ENCODE results near the gene SPIRE1.
"Not testable (repeated sequence)": the region's sequence is repeated elsewhere in the genome, so short reads cannot be mapped to it uniquely, and the experiment has no call there.

SPIRE1 gene

DNA sequence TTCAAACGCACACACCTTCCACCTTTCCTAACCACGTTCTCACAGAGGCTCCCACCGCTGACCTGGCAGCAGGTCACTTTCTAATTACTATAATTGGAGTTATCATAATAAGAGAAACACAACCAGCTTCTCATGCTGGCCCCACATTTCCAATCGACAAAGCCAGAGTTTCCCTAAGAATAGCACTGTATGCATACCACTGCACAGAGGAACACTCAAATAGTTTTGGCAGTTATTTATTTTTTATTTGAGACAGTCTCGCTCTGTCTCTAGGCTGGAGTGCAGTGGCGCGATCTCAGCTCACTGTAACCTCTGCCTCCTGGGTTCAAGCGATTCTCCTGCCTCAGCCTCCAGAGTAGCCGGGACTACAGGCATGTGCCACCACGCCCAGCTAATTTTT, 176.0 kb downstream of the SPIRE1 start:
- not testable (repeated sequence) for FAIRE-seq

DNA sequence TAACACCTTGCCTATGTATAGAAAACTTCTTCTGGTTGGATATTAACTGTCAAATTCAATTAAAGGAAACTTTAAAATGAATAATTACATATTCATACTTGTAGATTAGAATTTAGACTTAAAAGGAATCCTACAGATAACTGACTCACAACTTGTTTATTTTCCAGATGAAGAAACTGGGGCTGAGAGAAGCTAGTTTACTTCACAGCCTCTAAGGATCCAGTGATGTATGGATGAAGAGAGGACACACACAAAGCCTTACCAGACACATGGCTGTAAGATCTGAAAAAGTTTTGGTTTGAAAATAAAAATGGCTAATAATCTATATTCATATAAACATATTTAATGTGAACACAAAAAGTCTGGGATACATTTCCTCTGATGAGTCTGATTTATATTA, 177.9 kb downstream of the SPIRE1 start:
- no peak for FAIRE-seq

DNA sequence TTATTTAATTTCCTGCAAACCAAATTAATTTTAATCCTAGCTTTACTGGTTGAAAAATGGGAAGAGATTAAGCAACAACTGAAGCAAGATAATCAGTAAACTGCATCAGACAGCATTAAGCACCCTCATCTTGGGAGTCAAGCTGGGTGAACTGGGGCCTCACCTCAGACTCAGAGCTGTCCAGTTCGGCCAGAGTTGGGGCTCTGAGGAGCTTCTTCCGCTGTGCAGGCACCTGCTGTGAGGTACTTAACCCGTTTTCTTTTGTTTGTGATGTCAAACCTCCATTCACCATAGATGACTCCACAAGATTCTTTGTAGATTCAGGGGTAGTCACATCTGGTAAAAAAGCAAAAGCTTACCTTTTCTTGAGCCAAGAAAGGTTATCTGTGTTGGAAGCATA, 178.4 kb downstream of the SPIRE1 start:
- FAIRE-seq = no peak

DNA sequence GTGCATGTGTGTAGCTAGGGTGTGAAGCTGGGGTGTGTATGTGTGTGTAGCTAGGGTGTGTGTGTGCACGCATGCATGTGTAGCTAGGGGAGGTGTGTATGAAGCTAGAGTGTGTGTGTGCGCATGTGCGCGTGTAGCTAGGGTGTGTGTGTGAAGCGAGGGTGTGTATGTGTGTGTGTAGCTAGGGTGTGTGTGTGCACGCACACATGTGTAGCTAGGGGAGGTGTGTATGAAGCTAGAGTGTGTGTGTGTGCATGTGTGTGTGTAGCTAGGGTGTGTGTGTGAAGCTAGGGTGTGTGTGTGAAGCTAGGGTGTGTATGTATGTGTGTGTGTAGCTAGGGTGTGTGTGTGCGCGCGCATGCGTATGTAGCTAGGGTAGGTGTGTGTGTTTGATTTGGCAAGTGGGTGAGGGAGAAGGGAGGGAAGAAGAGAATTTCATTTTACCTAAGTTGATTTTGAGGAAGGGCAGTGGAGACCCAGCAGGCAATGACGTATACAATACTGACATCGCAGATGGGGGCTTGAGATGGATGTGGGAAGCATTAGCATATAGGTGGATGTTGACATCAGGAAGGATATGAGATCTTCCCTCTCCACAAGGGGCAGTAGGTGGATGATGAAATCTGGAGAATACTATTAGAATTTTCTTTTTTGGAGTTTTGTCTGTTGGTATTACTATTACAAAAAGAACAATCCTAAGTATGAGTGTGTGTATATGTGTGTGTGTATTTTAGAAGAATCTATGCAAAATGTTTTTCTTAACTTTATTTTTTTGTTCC, 179.4 kb downstream of the SPIRE1 start:
- no peak for FAIRE-seq

DNA sequence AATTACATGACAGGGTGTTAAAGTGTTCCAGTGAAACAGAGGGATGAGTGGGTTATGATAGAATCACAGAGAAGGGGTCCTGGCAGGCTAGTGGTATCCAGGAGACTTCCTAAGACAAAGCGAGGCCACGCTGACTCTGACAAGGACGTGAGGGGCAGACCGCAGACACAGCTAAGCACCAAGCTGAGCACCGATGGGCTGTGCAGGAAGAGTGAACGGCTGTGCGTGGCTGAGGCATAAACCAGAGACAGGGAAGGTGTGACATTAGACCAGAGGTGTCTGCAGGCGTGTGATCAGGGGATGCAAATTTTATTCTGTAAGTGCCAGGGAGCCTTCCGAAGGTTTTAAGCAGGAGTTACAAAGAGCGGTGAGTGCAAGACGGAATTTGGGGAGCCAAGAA, 180.3 kb downstream of the SPIRE1 start:
- FAIRE-seq = no peak

DNA sequence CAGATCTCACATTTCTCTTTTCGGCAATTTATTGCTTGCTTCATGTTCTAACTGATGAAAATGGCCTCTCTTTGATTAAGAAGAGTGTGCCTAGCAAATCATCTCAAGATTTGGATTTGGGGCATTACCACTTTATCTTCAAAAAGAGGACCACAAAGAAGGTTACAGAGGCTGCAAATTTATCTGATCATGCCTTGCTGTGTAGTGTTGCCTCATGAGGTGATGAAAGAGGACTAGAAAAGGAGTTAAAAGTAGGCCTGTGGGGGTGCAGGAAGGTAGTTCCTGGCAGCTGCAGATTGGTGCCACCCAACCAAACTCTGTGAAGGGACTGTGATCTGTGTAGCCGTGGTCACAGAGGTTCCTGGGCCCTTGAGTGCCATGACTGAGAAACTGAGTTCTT, 181.0 kb downstream of the SPIRE1 start:
- FAIRE-seq = no peak

DNA sequence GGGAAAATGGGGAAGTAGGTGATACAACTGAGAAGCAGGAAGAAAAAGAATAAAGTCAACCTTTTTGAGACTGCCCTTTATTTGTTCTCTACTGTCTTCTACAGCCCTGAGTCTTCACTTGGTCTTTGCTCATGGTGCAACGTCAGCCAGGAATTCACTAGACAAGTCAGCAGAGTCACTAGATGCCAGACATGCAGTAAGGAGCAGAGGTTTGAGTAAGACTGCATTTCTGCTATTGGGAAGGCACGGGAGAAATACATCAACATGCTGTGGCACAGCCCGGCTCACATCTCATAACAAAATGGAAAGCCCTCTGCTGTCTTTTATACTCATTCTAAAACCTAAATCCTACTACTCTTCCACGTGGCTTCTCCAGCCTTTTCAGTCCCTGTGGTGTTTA, 183.0 kb downstream of the SPIRE1 start:
- FAIRE-seq = no peak

DNA sequence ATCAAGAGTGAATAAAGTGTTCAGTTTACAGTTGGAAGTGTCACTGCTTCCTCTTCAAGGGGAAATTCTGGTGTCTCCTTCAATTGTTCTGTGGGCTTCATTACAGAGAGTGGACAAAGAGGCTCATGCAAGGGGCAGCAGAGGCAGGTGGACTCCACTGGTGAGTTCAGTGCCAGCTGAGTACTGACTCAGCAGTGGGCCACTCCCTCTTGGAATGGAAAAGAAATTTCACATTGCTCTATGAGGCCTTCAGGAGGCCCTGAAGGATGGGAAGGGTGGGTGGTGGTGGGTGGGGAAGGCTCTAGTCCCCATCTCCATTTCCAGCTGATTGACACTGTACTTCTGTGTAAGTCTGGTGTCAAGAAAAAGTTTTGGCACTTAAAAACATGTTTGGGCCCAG, 183.8 kb downstream of the SPIRE1 start:
- FAIRE-seq = no peak

DNA sequence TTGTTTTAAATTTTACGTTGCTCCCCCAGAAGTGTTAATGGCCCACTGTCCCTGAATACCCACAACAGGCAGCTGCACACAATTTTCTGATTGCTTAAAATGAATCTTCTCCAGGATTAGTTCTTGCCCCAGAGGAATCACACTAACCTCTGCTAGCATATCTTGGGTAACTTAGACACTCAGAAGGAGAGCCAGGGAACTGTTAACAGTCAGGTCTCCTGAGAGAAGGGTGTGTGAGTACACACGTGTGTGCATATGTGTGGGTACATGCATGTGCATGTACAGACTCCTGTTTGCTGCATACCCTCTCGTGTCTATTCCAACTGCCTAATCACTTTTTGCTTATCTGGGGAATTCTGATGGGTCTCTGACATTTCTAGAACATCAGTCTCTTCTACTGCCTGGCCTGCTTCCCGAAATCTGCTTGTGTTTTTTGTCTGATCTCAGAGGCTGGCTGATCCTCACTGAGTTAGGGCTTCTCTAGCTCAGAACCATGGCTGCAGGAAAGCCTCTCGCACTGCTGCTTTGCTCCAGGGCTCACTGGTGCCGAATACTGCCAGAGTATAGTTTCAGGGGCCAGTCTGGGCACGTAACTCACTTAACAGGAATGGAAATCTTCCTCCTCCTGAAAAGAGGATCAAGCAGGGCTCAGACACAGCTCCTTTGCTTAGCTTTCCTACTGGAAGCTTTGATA, 187.4 kb downstream of the SPIRE1 start:
- no peak for FAIRE-seq

DNA sequence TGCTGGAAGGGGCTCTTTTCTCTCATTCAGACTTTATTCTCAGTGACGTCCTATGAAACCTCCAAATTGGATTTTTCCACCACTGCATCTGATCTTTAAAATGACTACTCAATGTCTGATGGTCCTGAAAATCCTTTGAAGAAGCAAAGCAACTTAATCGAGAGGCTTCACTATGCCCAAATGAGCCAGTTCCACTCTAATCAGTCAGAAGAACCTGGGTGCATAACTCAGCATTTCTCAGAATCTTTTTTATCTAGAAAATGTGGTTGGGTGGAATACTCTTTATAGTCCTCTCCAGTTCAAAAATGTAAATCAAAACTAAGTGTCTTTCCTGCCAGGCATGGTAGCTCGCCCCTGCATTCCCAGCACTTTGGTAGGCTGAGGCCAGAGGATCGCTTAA, 189.5 kb downstream of the SPIRE1 start:
- no peak for FAIRE-seq

DNA sequence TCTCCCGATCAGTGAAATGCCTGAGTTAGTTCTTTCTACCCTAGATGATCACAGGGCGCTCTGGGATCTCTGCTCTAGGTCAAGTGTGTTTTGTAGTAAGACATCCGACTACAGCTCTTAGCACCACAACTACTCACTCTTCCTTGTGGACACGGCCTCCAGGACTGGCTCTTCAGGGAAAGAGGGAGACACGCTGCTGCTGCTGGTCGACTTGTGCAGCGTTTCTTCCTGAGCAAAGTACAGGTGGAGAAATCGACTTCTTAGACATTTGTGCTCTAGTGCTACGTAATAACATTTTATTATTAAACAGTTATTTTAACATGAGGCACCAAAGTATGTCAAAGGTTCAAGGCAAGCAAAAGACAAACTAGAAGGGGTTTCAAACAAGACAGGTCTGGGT, 193.2 kb downstream of the SPIRE1 start:
- no peak for FAIRE-seq

DNA sequence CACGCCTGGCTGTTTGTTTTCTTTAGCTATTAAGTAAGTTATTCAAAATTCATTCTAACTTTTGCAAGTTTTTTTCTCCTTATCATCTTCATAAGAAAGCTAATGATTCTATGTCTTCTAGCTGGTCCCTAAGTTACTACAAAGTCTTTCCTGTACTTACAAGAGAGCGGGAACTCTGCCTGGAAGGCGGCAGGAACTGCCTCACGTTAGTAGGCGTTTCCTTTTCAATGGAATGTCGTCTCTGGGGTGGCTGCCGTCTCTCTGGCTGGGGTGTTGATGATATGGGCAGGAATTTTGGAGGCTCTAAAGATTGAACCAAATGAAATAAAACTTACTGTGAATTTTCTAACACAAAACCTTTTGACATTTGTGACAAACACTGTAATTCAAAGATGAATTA, 194.7 kb downstream of the SPIRE1 start:
- FAIRE-seq = no peak

DNA sequence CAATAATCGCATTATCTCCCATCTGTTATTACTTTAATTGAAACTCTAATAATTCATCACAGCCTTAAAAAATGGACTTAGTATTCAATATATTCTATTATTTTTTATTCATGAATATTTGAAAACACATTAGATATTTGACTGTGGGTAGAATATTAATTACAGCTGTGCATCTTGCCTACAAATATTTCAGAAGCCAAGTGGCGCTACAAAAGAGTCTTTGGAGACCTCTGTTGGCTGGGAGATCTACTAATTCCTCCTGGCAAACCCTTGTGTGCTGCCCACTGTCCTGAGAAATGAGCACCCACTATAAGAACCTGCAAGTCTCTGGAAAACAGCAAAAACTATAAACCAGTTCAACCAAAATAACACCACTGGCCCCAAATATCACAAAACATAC, 195.7 kb downstream of the SPIRE1 start:
- no peak for FAIRE-seq

DNA sequence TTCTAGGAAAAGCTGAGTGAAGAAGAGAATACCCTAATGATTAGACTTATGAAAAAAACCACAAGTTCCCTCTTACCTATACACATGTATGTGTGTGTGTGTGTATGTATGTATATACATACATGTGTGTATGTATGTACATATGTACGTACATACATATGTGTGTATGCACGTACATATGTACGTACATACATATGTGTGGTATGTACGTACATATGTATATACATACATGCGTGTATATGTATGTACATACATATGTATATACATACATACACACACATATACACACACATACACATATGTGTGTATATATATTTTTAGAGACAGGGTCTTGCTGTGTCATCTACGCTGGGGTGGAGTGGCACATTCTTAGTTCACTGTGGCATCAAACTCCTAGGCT, 196.6 kb downstream of the SPIRE1 start:
- FAIRE-seq = no peak

DNA sequence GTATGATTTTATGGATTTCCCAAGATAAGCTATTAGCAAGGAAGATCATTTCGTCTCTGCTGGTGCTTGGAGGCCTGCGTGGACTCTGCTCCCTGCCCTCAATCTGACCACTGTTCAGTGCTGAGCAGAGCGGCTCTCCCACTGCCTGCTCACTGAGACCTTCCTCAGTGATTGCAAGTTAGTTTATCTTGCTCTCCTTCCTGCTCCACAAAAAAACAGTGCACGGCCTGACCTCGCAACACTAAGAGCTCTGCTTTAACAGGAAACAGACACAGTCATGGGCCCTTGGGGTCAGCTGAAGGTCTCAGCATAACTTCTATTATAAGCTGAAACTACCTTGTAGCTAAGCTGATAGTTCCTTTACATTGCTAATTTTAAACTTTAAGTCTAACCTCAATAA, 197.0 kb downstream of the SPIRE1 start:
- FAIRE-seq = no peak

DNA sequence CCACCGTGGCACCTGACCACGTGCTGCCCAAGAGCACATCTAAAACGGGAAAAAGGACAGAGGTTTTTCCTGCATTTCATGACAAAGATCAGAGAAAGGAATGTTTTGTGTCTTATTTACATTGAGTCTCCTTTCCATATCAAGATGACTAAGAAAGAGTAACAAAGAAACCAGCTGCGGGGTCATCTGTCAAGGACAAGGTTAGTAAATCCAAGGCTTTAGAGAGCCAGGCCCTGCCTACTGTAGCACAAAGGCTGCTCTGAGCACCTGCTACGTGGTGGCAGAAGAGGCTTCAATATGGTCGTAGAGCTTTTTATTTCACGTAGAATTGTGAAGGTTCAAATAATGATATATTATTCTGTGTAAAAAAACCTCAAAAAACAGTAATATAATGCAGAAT, 199.1 kb downstream of the SPIRE1 start:
- FAIRE-seq = no peak

DNA sequence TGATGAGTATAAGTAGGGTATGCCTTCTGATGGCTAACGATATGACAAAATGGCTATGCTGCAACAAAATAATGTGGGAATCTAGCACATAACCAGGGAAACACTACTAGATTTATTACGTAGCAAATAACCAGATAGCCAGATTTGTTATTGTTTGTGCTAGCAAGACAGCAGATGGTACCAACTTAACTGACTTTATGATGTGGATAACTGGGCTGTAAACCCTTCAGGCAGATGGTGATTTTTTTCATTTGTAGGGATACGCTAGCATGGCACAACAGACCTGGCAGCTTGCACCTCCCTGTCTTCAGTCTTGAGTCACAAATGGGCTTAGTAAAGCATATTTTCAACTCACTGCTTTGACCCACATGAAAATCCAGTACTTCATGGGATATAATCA, 201.5 kb downstream of the SPIRE1 start:
- FAIRE-seq = no peak

DNA sequence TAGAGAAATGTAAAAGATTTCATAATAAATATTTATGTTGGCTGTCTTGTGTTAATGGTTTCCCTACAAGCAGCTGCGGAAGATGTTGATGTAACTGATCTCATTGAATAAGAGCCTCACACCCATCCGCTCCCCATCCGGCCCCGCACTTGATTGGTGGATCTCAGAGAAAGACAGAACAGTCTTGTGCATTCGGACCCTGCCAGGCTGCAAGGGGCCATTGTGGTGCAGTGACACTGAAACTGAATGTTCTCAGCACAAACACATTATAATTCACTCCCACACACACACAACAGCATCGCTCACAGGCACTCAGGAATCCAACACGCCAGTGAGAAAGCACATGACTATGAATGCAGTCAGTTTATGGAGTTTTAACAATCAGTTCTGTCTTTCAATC, 202.4 kb downstream of the SPIRE1 start:
- no peak for FAIRE-seq

DNA sequence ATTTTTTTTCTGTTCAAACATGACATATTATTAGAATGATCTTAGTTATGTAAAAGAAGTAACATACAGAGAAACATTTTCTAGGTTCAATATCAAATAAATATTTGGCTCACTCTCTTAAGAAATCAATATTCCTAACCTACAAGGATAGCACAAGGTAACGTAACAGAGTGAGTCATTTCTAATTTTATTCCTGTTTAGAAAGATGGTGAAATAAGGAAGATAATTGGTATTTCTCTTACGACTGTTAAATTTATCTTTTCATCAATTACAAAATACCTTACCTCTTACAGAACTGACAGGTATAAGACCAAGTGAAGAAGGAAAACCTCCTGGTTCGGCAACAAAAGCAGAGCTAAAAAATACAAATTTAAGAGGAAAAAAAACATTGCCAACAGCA, 205.1 kb downstream of the SPIRE1 start:
- no peak for FAIRE-seq

DNA sequence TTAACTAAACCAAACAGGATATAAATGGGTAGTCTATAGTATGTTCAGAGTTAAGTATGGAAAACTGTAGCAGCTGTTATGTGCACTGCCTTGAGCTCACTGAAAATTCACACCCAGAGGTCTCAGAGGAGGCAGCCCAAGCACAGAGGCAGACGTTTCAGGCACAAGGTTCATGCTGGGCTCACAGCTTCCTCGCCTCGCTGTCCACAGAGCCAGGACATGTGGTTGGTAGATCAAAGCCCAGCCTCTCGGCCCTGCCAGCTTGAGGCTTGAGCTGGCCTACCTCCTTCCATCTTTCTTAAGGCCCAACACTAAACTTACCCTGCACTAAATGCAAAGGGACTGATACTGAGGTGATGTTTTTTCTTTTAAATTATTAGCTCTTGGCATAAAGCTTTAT, 206.5 kb downstream of the SPIRE1 start:
- no peak for FAIRE-seq

DNA sequence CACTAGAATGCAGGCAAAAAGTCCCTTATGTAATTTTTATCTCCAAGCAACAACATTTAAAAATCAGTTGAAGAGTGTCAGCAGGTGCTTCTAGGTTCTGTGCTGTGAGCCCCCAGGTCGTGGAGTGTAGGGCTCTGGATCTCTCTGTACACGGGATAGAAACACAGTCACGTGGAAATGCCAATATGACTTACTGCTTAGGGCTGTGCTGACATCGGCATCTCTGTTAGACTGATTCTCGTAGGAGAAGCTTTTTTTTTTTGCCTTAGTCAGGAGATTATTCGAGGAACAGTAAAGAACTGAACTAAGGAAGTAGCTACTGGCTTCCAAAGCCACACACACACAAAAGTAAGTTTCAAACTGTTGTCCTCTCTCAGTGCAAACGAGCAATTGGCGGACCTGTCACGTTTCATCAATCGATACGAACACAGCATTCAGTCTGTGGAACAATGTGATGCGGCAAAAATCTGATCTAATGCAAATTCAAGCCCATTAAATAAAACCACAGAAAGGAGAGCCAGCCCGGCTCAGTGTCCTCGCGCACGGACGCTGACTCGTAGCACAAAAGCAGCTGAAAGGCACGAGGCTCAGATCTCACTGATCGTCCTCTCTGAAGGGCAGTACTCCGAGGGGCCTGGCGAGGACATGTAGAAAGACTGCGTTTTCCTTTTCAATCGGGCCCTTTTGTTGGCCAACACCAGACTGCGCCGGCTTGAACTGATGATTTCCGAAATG, 208.7 kb downstream of the SPIRE1 start:
- FAIRE-seq = no peak

DNA sequence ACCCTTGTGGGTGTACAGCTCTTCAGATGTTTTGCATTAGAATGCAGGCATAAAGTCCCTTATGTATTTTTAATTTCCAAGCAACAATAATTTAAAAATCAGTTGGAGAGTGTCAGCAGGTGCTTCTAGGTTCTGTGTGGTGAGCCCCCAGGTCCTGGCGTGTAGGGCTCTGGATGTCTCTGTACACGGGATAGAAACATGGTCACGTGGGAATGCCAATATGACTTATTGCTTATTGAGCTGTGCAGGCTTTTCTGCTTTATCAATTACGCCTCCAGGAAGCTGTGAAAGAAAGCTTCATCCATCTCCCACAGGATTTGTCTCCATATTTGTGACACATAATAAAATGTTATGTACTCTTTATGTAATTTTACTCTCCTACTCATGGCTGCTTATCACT, 212.4 kb downstream of the SPIRE1 start:
- no peak for FAIRE-seq

DNA sequence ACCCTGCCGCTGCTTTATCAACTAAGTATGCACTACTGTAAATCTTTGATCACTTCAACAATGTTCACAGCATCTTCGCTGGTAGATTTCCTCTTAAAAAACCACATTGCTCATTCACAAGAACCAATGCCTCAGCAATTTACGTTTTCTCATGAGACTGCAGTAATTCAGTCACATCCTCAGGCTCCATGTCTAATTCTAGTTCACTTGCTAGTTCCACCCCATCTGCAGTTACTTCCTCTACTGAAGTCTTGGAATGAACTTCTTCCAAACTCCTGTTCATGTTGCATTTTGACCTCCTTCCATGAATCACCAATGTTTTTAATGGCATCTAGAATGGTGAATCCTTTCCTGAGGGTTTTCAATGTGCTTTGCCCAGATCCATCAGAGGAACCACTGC, 214.4 kb downstream of the SPIRE1 start:
- no peak for FAIRE-seq

DNA sequence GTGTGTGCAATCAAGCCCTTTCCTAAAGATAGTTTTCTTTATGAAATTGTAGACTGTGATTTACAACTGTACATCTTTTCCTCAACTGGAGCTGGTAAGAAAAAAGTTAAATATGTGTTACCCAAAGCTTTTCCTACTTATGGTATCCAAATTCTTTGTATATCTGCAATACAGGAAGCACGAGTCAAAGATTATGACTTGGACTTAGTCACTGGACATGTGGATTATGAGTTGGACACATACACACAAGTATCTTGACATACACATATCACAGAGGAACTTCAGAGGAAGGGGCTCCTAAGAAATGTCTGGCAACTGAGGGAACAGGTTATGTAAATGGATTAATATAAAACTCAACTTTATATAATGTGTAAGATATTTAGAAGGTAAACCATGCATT, 215.0 kb downstream of the SPIRE1 start:
- FAIRE-seq = no peak

Data from endometrium (tissue), 2 donors.